ENCODE results near the gene FBXO24. TPM values are rescaled to one million over a fixed set of nuclear protein-coding genes. Genes with fewer than 3 reads are reported as not detected.

FBXO24 gene
- polyA plus RNA-seq, 1 of the 3 experiments (the other 2 are of a cell fraction) = 0.94 TPM

- TF ChIP-seq TEAD4 (IDR thresholded peaks at IDR 0.05; ENCODE audit: borderline replicate concordance, insufficient read depth) (no peak), SMC3 (IDR thresholded peaks at IDR 0.05; ENCODE audit: low read depth, low read length) (no peak), CHD2 (IDR thresholded peaks at IDR 0.05; ENCODE audit: low read length, partially characterized antibody) (no peak), GABPA (IDR thresholded peaks at IDR 0.05; ENCODE audit: low read depth) (no peak), POLR2AphosphoS5 (IDR thresholded peaks at IDR 0.05; ENCODE audit: low read depth, low read length) (no peak), PBX3 (IDR thresholded peaks at IDR 0.05) (no peak), MEF2A (IDR thresholded peaks at IDR 0.05; ENCODE audit: borderline replicate concordance, low read depth) (no peak), NFIC (IDR thresholded peaks at IDR 0.05; ENCODE audit: borderline replicate concordance) (no peak), MAX (IDR thresholded peaks at IDR 0.05; ENCODE audit: low read depth) (no peak), CTCF (IDR thresholded peaks at IDR 0.05) (no peak), FOSL2 (IDR thresholded peaks at IDR 0.05; ENCODE audit: borderline replicate concordance, low read depth) (no peak)
- Histone ChIP-seq H3K4me1 (ENCODE audit: control insufficient read depth in 1 of 2, insufficient read depth in 2 of 2, low read depth in 1 of 2, low read length in 1 of 2) (peaks cover 0 to 44% of the 10 kb centered on the region in 2 experiments; a peak in 1 of 4 replicates), H3K27ac (ENCODE audit: low read depth in 2 of 2, low read length in 1 of 2) (peak overlapping the region in 1 of 2 experiments; percentile 14; a peak in 1 of 4 replicates), H4K20me1 (ENCODE audit: insufficient read depth) (no peaks in the 10 kb centered on the region), H3K79me2 (ENCODE audit: insufficient read depth) (no peaks in the 10 kb centered on the region), H3K4me2 (no peak overlapping the region), H3K9me3 (no peaks in the 10 kb centered on the region), H3K9ac (no peak overlapping the region), H3K27me3 (ENCODE audit: insufficient read depth) (no peaks in the 10 kb centered on the region), H3F3A (replicated peaks; ENCODE audit: insufficient read depth) (peaks cover 9% of the 10 kb centered on the region), H3K9me2 (no peaks in the 10 kb centered on the region), H3K36me3 (replicated peaks in 1 of 2; ENCODE audit: control insufficient read depth in 1 of 2, insufficient read depth in 2 of 2, low read length in 1 of 2) (peaks cover 0 to 3% of the 10 kb centered on the region in 2 experiments), H2AFZ (ENCODE audit: low read depth) (no peak overlapping the region), H3K4me3 (ENCODE audit: low read depth in 2 of 2, low read length in 1 of 2) (no peak overlapping the region)
- POLR2A ChIA-PET = interaction anchor here (1.0 to 1.8 kb wide), 2 partner anchors 19 to 36 kb away, joined by 5 read pairs; partner anchors contain the start of genes FBXO24 and LRCH4
- DNase-seq = no peak
- 73% methylated on average over 10 of the region's 12 CpGs for whole genome bisulfite sequencing (ENCODE audit: low lambda C conversion rate)
- CTCF ChIA-PET = interaction anchor here (1.0 to 16.6 kb wide), 13 partner anchors 8 to 157 kb away, joined by 3 to 398 read pairs (median 30); partner anchors contain the start of genes AGFG2, FBXO24, GIGYF1 and LRCH4
These were observed 18.9 kb upstream of the FBXO24 start for GRCh38 chr7:100567031-100567730.

- WGBS (ENCODE audit: low lambda C conversion rate) = 83% methylated on average over 2 of the region's 3 CpGs
- TF ChIP-seq POLR2AphosphoS5 (IDR thresholded peaks at IDR 0.05; ENCODE audit: low read depth, low read length) (no peak), JUND (IDR thresholded peaks at IDR 0.05) (no peak), MAX (IDR thresholded peaks at IDR 0.05; ENCODE audit: low read depth) (no peak), RFX5 (IDR thresholded peaks at IDR 0.05; ENCODE audit: low read length) (no peak), GABPA (IDR thresholded peaks at IDR 0.05; ENCODE audit: low read depth) (no peak), SIN3A (IDR thresholded peaks at IDR 0.05; ENCODE audit: borderline replicate concordance, low read depth, low read length) (no peak), REST (IDR thresholded peaks at IDR 0.05; ENCODE audit: low read depth, low read length) (no peak), CTCF (IDR thresholded peaks at IDR 0.05) (no peak)
These were observed 18.4 kb upstream of the FBXO24 start for GRCh38 chr7:100567751-100568175.

More at GRCh38 chr7:100567751-100568175, 18.4 kb upstream of the FBXO24 start:
- Histone ChIP-seq H3K27me3 (ENCODE audit: insufficient read depth) (no peaks in the 10 kb centered on the region), H2AFZ (ENCODE audit: low read depth) (no peak overlapping the region), H3K79me2 (ENCODE audit: insufficient read depth) (no peaks in the 10 kb centered on the region), H3K27ac (ENCODE audit: low read depth in 2 of 2, low read length in 1 of 2) (no peak overlapping the region), H3F3A (replicated peaks; ENCODE audit: insufficient read depth) (peaks cover 9% of the 10 kb centered on the region), H3K9me3 (no peaks in the 10 kb centered on the region), H4K20me1 (ENCODE audit: insufficient read depth) (no peaks in the 10 kb centered on the region), H3K4me2 (no peak overlapping the region), H3K4me3 (ENCODE audit: low read depth in 2 of 2, low read length in 1 of 2) (no peak overlapping the region), H3K9me2 (no peaks in the 10 kb centered on the region), H3K36me3 (replicated peaks in 1 of 2; ENCODE audit: control insufficient read depth in 1 of 2, insufficient read depth in 2 of 2, low read length in 1 of 2) (peaks cover 0 to 3% of the 10 kb centered on the region in 2 experiments), H3K9ac (no peak overlapping the region), H3K4me1 (ENCODE audit: control insufficient read depth in 1 of 2, insufficient read depth in 2 of 2, low read depth in 1 of 2, low read length in 1 of 2) (peaks cover 0 to 44% of the 10 kb centered on the region in 2 experiments; a peak in 1 of 4 replicates)
- ChIA-PET CTCF (interaction anchor here (1.0 to 16.6 kb wide), 11 partner anchors 9 to 157 kb away, joined by 3 to 398 read pairs (median 34); partner anchors contain the start of genes AGFG2, FBXO24, GIGYF1 and LRCH4), POLR2A (no interaction called here)
- peak; percentile 29 for DNase-seq
